Activated CD4-positive, alpha-beta T cell treated with anti-CD3 and anti-CD28 coated beads for 48 hours (primary cell): ENCODE results near the gene RAMAC.
A peak's percentile ranks its signal among the peaks of the same experiment; 100 is the strongest.
"Not testable (repeated sequence)": the region's sequence is repeated elsewhere in the genome, so short reads cannot be mapped to it uniquely, and the experiment has no call there.

Source experiments
- DNase-seq: peaks from one replicate; pipeline ENCODE4 v3.0.0-alpha.2; 2020

RAMAC gene

GRCh38 chr15:82969353-82969752, 16.7 kb upstream of the RAMAC start:
- DNase-seq: no peak

GRCh38 chr15:82970078-82970686, 15.8 kb upstream of the RAMAC start:
- no peak for DNase-seq

GRCh38 chr15:82970696-82971095, 15.3 kb upstream of the RAMAC start:
- DNase-seq: no peak

GRCh38 chr15:82971218-82971984, 14.6 kb upstream of the RAMAC start:
- no peak for DNase-seq

GRCh38 chr15:82972990-82973389, 13.0 kb upstream of the RAMAC start:
- DNase-seq: no peak

- no peak for DNase-seq
These were observed 8.9 kb upstream of the RAMAC start for GRCh38 chr15:82977076-82977475.

- no peak for DNase-seq
These were observed 7.6 kb upstream of the RAMAC start for GRCh38 chr15:82978438-82978837.

- DNase-seq: no peak
These were observed 6.3 kb upstream of the RAMAC start for GRCh38 chr15:82979726-82980125.

- no peak for DNase-seq
These were observed 5.0 kb upstream of the RAMAC start for GRCh38 chr15:82980981-82981380.

GRCh38 chr15:82986442-82986780, 401 bp downstream of the RAMAC start:
- DNase-seq: peak; percentile 35

- DNase-seq: no peak
These were observed 6.5 kb downstream of the RAMAC start for GRCh38 chr15:82992436-82992998.

- DNase-seq: no peak
These were observed 7.1 kb downstream of the RAMAC start for GRCh38 chr15:82993144-82993543.

GRCh38 chr15:82995076-82995475, 9.1 kb downstream of the RAMAC start:
- no peak for DNase-seq

- DNase-seq: no peak
These were observed 9.9 kb downstream of the RAMAC start for GRCh38 chr15:82995938-82996337.

- DNase-seq: no peak
These were observed 13.4 kb downstream of the RAMAC start for GRCh38 chr15:82999426-82999825.

- peak; percentile 22 for DNase-seq
These were observed 14.1 kb downstream of the RAMAC start for GRCh38 chr15:82999905-83000671.

- not testable (repeated sequence) for DNase-seq
These were observed 14.6 kb downstream of the RAMAC start for GRCh38 chr15:83000672-83001031.

- peak; percentile 89 for DNase-seq
These were observed 24.8 kb downstream of the RAMAC start for GRCh38 chr15:83010709-83011270.

GRCh38 chr15:83011271-83012075, 25.5 kb downstream of the RAMAC start, which contains the start of gene C15orf40:
TSS of gene C15orf40 (minus strand) at chr15:83011639. CDS start at chr15:83011607, 32 bp downstream.
- DNase-seq: peak; percentile 86

- no peak for DNase-seq
These were observed 26.0 kb downstream of the RAMAC start for GRCh38 chr15:83012076-83012426.

GRCh38 chr15:83012636-83013035, 26.6 kb downstream of the RAMAC start:
- no peak for DNase-seq

- DNase-seq: no peak
These were observed 28.2 kb downstream of the RAMAC start for GRCh38 chr15:83014205-83014653.
